Endothelial cell of umbilical vein (primary cell): ENCODE measurements around the gene GFOD1. TPM values are rescaled to one million over a fixed set of nuclear protein-coding genes. Genes with fewer than 3 reads are reported as not detected.

Source experiments
- BruUV-seq: library from RNA; stranded (reverse); fragments of 400-500 nt; replicated peaks from 2 replicates; lab custom pipeline; 2021; lab: Mats Ljungman, UMichigan
- CTCF ChIA-PET: fragments of 300-600, 350-600 bp; sonication (Branson Sonifier 250); formaldehyde crosslinking; loops from one replicate; lab custom pipeline; 2021; ENCODE audit warnings: antibody characterized with exemption, inconsistent platforms; lab: Charles Lee
- POLR2A ChIA-PET: fragments of 300-600, 350-600 bp; sonication (Branson Sonifier 250); formaldehyde crosslinking; loops from one replicate; lab custom pipeline; 2021; ENCODE audit warnings: antibody characterized with exemption, inconsistent platforms; lab: Charles Lee
- DNase-seq: peaks from one replicate; pipeline ENCODE4 v3.0.0-alpha.2; 2011; ENCODE audit warnings: low read depth, low spot score
- FAIRE-seq: peaks from 2 replicates; lab custom pipeline; 2011; peaks lifted over from hg19 to GRCh38; lab: Jason Lieb, UNC
- H2AFZ ChIP-seq: 2 replicates; pipeline ENCODE4 v1.6.0; 2012; ENCODE audit warnings: low read depth, low read length, control low read depth, inconsistent platforms
- H3K27ac ChIP-seq: 2 replicates; pipeline ENCODE4 v1.5.1; 2011; ENCODE audit warnings: low read depth, mild to moderate bottlenecking, control low read depth, low read length, moderate library complexity; ENCODE audit not compliant: insufficient read depth
- H3K27me3 ChIP-seq, 2 experiments: 2 replicates each; pipeline versions ENCODE4 v1.6.0 to v1.6.1; 2011; ENCODE audit warnings: low read length in 2 of 2, mixed read lengths in 1 of 2; ENCODE audit not compliant: control insufficient read depth in 2 of 2, insufficient read depth in 2 of 2
- H3K36me3 ChIP-seq, 2 experiments: 2 replicates in 1 of 2; 3 replicates in 1 of 2; pipeline ENCODE4 v1.5.1; 2011; ENCODE audit warnings: low read length in 2 of 2, mild to moderate bottlenecking in 1 of 2, moderate library complexity in 1 of 2; ENCODE audit not compliant: control insufficient read depth in 2 of 2, insufficient read depth in 2 of 2; ENCODE audit errors: extremely low read depth in 1 of 2
- H3K4me1 ChIP-seq: 3 replicates; pipeline ENCODE4 v1.5.1; 2011; ENCODE audit warnings: mild to moderate bottlenecking, low read length; ENCODE audit not compliant: control insufficient read depth, insufficient read depth; ENCODE audit errors: extremely low read depth
- H3K4me2 ChIP-seq: 2 replicates; pipeline ENCODE4 v1.6.1; 2011; ENCODE audit warnings: low read length, control low read depth, mixed read lengths; ENCODE audit not compliant: insufficient read depth
- H3K4me3 ChIP-seq, 3 experiments: fragments of 200-600 bp in 1 of 3; sonication (generic), shearing (Covaris generic) in 1 of 3; replicated peaks in 1 of 3; 2 replicates each; pipeline ENCODE4 v1.5.1; 2011 to 2016; ENCODE audit warnings: control low read depth in 3 of 3, low read length in 3 of 3, mild to moderate bottlenecking in 2 of 3, inconsistent platforms in 1 of 3, low read depth in 1 of 3, moderate library complexity in 1 of 3; ENCODE audit not compliant: insufficient read depth in 1 of 3
- H3K79me2 ChIP-seq: 2 replicates; pipeline ENCODE4 v1.6.0; 2012; ENCODE audit warnings: low read length, inconsistent platforms; ENCODE audit not compliant: control insufficient read depth, insufficient read depth
- H3K9ac ChIP-seq: replicated peaks from 2 replicates; pipeline ENCODE3; 2011; ENCODE audit warnings: low read length, control low read depth; ENCODE audit not compliant: insufficient read depth; ENCODE audit errors: extremely low read depth
- H3K9me1 ChIP-seq: replicated peaks from 3 replicates; pipeline ENCODE4 v1.6.0; 2011; ENCODE audit warnings: mild to moderate bottlenecking, low read length; ENCODE audit not compliant: control insufficient read depth, insufficient read depth; ENCODE audit errors: extremely low read depth
- H3K9me3 ChIP-seq: replicated peaks from 2 replicates; pipeline ENCODE4 v1.5.1; 2012; ENCODE audit warnings: low read length, inconsistent platforms; ENCODE audit not compliant: control insufficient read depth, insufficient read depth
- H4K20me1 ChIP-seq: replicated peaks from 2 replicates; pipeline ENCODE3; 2011; ENCODE audit warnings: mild to moderate bottlenecking, low read length; ENCODE audit not compliant: control insufficient read depth, insufficient read depth; ENCODE audit errors: extremely low read depth
- EZH2 ChIP-seq: IDR thresholded peaks from 2 replicates; pipeline ENCODE4 v1.6.1; 2012; ENCODE audit warnings: borderline replicate concordance, low read depth, mild to moderate bottlenecking, moderate library complexity, low read length, inconsistent platforms; ENCODE audit not compliant: severe bottlenecking
- FOS ChIP-seq: IDR thresholded peaks from 2 replicates; pipeline ENCODE4 v1.6.1; 2011; ENCODE audit warnings: mild to moderate bottlenecking, low read length, moderate library complexity, borderline replicate concordance; ENCODE audit not compliant: insufficient read depth
- GATA2 ChIP-seq: IDR thresholded peaks from 2 replicates; pipeline ENCODE4 v1.7.0; 2011; ENCODE audit warnings: low read depth, mild to moderate bottlenecking, moderate library complexity, mixed read lengths, low read length; ENCODE audit not compliant: insufficient read length, insufficient read depth
- JUN ChIP-seq: IDR thresholded peaks from 2 replicates; pipeline ENCODE4 v1.6.1; 2011; ENCODE audit warnings: borderline replicate concordance, low read depth; ENCODE audit not compliant: insufficient read length, insufficient read depth
- MYC ChIP-seq: IDR thresholded peaks from one replicate; pipeline ENCODE4 v1.6.1; 2011; ENCODE audit warnings: mild to moderate bottlenecking, low read depth, low read length
- POLR2A ChIP-seq: IDR thresholded peaks from 2 replicates; pipeline ENCODE4 v1.6.1; 2012; ENCODE audit warnings: low read depth, mild to moderate bottlenecking, control low read depth, low read length
- POLR2AphosphoS5 ChIP-seq: IDR thresholded peaks from 2 replicates; pipeline ENCODE4 v1.6.1; 2012; ENCODE audit warnings: low read depth, mild to moderate bottlenecking, control low read depth, low read length, moderate library complexity; ENCODE audit not compliant: insufficient read depth
- dilution Hi-C: fragments of 300-500 bp; cut with MboI; formaldehyde crosslinking; loops from one replicate; pipeline ENCODE4 v1.15.0; 2019; ENCODE audit warnings: low sequenced_read_pairs; ENCODE audit not compliant: extremely low pct_ligation_motif_present
- intact Hi-C: fragments of 100-400 bp; cut with micrococcal nuclease; formaldehyde crosslinking; loops from one replicate; pipeline ENCODE4 v1.10.0; 2022
- polyA plus RNA-seq, 4 experiments: library from polyadenylated mRNA; depleted of rRNA in 3 of 4; stranded (reverse) in 3 of 4; unstranded in 1 of 4; fragments of >200 nt; gene quantifications; 2 replicates each; pipeline versions ENCODE4 v1.2.1 to v1.2.3, GENCODE V29; 2011 to 2012; ENCODE audit warnings: missing spikeins in 1 of 4
- total RNA-seq: library from RNA; stranded (reverse); gene quantifications from 2 replicates; pipeline ENCODE4 v1.2.3, GENCODE V29; 2021
- TF ChIP-seq, protein P1 (sequence below), 2 donors: IDR thresholded peaks; 1 replicate in 1 of 2; 2 replicates in 1 of 2; pipeline ENCODE4 v1.5.1; 2011; ENCODE audit warnings: low read length in 2 of 2, mild to moderate bottlenecking in 2 of 2, moderate library complexity in 2 of 2, control low read depth in 1 of 2, inconsistent platforms in 1 of 2, low read depth in 1 of 2; ENCODE audit not compliant: insufficient read depth in 1 of 2; ENCODE audit errors: extremely low read depth in 1 of 2
- TF ChIP-seq, protein P2 (sequence below): IDR thresholded peaks from 2 replicates; pipeline ENCODE4 v1.6.1; 2011; ENCODE audit not compliant: insufficient read depth, insufficient read length

GFOD1 gene
- total and polyA plus RNA-seq, 2 donors (not counting 3 experiments of a cell fraction or from before 2014, with no cell fraction given), result 12.1 to 24.1 TPM

DNA sequence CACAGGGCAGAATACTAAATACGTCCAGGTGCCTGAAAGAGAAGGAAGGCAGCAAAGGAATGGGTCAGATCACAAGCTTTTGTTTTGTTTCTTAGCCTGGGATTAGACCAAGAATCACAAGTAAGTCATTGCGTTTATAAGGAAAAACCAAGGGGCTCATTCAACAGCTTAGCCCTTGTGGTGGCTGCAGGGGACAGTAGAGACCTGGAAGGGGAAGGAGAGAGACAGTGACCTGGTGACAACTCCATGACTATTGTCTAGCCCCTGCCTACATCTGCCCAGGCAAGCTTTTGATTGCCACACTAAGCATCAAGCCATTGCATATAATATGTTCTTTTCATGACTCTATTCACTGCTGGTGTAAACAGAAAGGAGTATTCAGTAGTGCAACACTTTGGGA is 128.9 kb downstream of the GFOD1 start:
- H3K36me3 ChIP-seq, result peaks cover 0 to 3% of the 10 kb centered on the region in 2 experiments
- no peaks in the 10 kb centered on the region for H3K79me2 ChIP-seq
- FAIRE-seq (no peak), DNase-seq (no peak)
- H3K9me1 ChIP-seq, result no peaks in the 10 kb centered on the region
- no TSS peak for BruUV-seq
- TF ChIP-seq MYC, result no peak
- TF ChIP-seq POLR2AphosphoS5, result no peak
- no peak for TF ChIP-seq GATA2
- no peak for TF ChIP-seq POLR2A
- TF ChIP-seq, protein P1, sequence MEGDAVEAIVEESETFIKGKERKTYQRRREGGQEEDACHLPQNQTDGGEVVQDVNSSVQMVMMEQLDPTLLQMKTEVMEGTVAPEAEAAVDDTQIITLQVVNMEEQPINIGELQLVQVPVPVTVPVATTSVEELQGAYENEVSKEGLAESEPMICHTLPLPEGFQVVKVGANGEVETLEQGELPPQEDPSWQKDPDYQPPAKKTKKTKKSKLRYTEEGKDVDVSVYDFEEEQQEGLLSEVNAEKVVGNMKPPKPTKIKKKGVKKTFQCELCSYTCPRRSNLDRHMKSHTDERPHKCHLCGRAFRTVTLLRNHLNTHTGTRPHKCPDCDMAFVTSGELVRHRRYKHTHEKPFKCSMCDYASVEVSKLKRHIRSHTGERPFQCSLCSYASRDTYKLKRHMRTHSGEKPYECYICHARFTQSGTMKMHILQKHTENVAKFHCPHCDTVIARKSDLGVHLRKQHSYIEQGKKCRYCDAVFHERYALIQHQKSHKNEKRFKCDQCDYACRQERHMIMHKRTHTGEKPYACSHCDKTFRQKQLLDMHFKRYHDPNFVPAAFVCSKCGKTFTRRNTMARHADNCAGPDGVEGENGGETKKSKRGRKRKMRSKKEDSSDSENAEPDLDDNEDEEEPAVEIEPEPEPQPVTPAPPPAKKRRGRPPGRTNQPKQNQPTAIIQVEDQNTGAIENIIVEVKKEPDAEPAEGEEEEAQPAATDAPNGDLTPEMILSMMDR (IDR thresholded peaks at IDR 0.05; ENCODE audit: extremely low read depth in 1 of 2, insufficient read depth in 1 of 2, low read depth in 1 of 2, low read length in 2 of 2), result no peak
- TF ChIP-seq, protein P2, sequence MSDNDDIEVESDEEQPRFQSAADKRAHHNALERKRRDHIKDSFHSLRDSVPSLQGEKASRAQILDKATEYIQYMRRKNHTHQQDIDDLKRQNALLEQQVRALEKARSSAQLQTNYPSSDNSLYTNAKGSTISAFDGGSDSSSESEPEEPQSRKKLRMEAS, result no peak
- TF ChIP-seq FOS, result no peak
- TF ChIP-seq JUN, result no peak
- TF ChIP-seq EZH2, result no peak
- no peak overlapping the region for H3K9ac ChIP-seq
- dilution Hi-C loops, result no loop called here
- H3K27ac ChIP-seq, result no peak overlapping the region
- no peak overlapping the region for H2AFZ ChIP-seq
- intact Hi-C loops, result no loop called here
- H4K20me1 ChIP-seq, result no peaks in the 10 kb centered on the region
- H3K4me3 ChIP-seq, result no peak overlapping the region
- H3K27me3 ChIP-seq, result no peaks in the 10 kb centered on the region
- CTCF ChIA-PET, result interaction anchor here (0.7 to 1.7 kb wide), 6 partner anchors 10 to 180 kb away, joined by 3 to 6 read pairs (median 4); partner anchors contain the start of gene GFOD1
- POLR2A ChIA-PET, result no interaction called here
- peaks cover 31% of the 10 kb centered on the region for H3K4me1 ChIP-seq
- H3K9me3 ChIP-seq, result no peaks in the 10 kb centered on the region
- H3K4me2 ChIP-seq, result no peak overlapping the region
